Superior temporal gyrus (tissue), 1 donor: ENCODE measurements around the gene EBI3.
"Not testable (repeated sequence)": the region's sequence is repeated elsewhere in the genome, so short reads cannot be mapped to it uniquely, and the experiment has no call there.

ENCODE experiments used
- DNase-seq: peaks from one replicate; pipeline ENCODE4 v3.0.0-alpha.2; 2016; ENCODE audit errors: extremely low spot score

EBI3 gene

DNA sequence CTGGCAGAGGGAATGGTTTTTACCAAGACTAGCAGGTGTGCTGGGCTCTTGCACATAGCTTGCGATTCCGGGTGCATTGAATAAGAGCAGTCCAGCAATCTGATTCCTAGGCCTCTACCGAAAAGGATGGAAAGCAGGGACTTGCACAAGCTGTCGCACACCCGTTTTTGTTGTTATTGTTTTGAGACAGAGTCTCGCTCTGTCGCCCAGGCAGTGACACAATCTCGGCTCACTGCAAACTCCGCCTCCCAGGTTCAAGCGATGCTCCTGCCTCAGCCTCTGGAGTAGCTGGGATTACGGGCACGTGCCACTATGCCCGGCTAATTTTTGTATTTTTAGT is 5.5 kb downstream of the EBI3 start:
- DNase-seq, result no peak

DNA sequence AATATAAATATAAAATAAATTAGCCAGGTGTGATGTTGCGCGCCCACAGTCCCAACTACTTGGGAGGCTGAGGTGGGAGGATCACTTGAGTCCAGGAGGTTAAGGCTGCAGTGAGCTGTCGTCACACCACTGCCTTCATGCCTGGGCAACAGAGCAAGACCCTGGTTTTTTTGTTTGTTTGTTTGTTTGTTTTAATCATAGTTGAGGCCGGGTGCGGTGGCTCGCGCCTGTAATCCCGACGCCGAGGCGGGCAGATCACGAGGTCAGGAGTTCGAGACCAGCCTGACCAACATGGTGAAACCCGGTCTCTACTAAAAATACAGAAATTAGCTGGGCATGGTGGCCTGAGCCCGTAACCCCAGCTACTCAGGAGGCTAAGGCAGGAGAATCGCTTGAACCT is 8.2 kb downstream of the EBI3 start:
- not testable (repeated sequence) for DNase-seq

- no peak for DNase-seq
Measured at GRCh38 chr19:4238831-4239230, 9.5 kb downstream of the EBI3 start.

- no peak for DNase-seq
Measured at GRCh38 chr19:4241824-4242430, 12.6 kb downstream of the EBI3 start.

DNA sequence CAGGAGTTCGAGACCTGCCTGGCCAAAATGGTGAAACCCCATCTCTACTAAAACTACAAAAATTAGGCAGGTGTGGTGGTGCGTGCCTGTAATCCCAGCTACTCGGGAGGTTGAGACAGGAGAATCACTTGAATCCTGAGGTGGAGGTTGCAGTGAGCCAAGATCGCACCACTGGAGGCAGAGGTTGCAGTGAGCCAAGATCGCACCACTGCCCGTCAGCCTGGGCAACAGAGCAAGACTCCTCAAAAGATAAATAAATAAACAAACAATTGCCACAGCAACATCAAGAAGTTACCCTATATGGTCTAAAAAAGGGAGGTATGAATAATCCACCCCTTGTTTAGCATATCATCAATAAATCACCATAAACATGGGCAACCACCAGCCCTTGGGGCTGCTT is 16.6 kb downstream of the EBI3 start:
- not testable (repeated sequence) for DNase-seq

- peak; percentile 98 for DNase-seq
Measured at GRCh38 chr19:4246767-4247593, 17.7 kb downstream of the EBI3 start, which contains the start of gene YJU2. Gene YJU2, plus strand, starts transcription at chr19:4247080. Its CDS starts 67 bp downstream, at chr19:4247147.

DNA sequence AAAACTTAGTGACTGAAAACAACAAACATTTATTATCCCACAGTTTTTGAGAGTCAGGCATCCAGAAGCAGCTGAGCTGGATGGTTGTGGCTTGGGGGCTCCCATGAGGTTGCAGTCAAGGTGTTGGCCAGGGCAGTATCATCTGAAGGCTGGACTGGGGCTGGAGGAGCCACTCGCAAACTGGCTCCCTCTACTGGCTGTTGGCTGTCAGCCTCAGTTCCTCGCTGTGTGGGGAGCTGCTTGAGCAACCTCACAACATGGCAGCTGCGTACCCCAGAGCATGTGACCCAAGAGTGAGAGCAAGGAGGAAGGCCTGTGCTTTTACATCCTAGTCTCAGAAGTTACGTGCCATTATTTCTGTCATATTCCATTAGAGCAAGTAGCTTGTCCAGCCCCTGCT is 27.2 kb downstream of the EBI3 start:
- DNase-seq, result no peak

- no peak for DNase-seq
Measured at GRCh38 chr19:4257025-4257424, 27.7 kb downstream of the EBI3 start.

DNA sequence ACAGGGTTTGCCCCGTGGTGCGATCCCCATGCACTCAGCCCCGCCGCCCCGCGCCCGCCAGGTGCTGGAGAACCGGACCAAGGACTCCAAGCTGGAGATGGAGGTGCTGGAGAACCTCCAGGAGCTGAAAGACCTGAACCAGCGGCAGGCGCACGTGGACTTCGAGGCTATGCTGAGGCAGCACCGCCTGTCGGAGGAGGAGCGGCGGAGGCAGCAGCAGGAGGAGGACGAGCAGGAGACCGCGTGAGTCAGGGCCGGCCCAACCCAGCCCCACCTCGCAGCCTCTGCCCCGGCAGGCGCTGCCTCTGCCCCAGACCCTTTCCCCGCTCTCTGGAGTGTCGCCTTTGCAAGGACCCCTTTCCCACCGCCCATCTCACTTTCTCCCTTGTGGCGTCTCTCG is 28.9 kb downstream of the EBI3 start:
- no peak for DNase-seq

GRCh38 chr19:4260613-4261191 is 31.4 kb downstream of the EBI3 start:
- DNase-seq, result no peak

- no peak for DNase-seq
Measured at GRCh38 chr19:4264812-4265211, 35.5 kb downstream of the EBI3 start.

DNA sequence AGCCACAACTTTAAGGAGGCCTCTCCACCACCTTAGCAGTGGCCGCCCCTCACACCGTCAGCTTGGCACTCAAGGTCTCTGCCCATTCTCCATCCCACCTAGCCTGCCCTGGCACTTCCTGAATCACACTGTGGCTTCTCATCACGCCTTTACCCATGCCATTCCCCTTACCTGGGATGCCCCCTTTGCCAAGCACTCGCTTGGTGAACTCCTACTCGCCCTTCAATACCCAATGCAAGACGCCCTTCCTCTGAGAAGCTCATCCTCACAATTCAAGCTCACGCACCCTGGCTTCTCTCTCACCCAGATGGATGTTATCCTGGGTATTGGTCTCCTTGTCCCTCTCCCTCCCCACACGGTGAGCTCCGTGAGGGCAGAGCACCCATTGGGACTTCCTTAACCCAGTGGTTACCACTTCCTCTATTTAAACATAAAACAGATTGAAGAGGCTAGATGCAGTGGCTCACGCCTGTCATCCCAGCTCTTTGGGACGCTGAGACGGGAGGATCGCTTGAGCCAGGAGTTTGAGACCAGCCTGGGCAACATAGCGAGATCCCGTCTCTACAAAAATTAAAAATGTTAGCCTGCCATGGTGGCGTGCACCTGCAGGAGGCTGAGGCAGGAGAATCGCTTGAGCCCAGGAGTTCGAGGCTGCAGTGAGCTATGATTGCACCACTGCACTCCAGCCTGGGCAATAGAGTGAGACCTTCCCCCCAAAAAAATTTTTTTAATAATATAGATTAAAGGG is 37.1 kb downstream of the EBI3 start:
- no peak for DNase-seq

DNA sequence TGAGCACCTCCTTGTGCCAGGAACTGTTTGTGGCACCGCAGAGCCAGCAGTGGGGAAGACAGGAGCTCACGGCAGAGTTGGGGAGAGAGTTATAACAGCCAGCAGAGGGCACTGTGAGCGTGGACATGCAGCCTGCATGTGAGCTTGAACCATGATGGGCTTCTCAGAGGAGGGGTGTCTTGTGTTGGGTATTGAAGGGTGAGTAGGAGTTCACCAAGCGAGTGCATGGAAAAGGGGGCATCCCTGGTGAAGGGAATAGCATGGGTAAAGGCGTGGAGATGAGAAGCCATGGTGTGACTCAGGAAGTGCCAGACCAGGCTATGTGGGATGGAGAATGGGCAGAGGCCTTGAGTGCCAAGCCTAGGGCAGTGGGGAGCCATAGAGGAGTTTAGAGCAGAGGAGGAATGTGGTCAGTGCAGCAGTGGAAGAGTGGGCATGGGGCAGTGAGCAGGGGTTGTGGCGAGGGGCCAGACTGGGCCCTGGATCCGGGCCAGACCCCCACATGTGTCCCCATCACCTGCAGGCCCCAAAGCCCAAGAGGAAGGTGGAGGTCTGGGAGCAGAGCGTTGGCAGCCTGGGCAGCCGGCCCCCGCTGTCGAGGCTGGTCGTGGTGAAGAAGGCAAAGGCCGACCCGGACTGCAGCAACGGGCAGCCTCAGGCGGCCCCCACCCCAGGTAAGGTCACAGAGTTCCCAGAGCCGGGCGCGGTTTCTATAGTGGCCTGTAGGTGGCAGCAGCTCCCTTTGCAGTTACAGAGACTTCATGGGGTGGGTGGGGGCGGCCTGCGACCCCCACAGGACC is 38.0 kb downstream of the EBI3 start:
- peak; percentile 36 for DNase-seq

GRCh38 chr19:4267901-4268815 is 38.8 kb downstream of the EBI3 start:
- DNase-seq, result no peak

GRCh38 chr19:4268816-4269430 is 39.6 kb downstream of the EBI3 start:
- DNase-seq, result no peak

DNA sequence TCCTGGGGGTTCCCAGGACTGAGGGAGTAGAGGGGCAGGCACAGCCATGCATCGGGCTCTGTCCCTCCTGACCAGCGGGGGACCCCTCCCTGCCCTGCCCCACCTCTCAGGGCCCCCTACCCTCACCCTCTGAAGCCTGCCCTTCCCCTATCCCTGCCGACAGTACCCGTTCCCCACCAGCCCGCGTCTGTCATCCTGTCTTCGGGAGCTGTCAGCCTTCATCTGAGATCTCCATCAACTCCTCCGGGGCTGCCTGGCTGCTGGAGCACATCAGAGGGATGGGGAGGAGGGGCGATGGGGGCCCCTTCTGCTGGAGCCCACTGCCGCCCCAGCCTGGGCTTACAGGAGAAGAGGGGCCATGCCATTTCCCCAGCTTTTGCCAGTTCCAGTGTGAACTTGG is 43.6 kb downstream of the EBI3 start:
- no peak for DNase-seq

- not testable (repeated sequence) for DNase-seq
Measured at GRCh38 chr19:4274321-4274686, 45.0 kb downstream of the EBI3 start.

DNA sequence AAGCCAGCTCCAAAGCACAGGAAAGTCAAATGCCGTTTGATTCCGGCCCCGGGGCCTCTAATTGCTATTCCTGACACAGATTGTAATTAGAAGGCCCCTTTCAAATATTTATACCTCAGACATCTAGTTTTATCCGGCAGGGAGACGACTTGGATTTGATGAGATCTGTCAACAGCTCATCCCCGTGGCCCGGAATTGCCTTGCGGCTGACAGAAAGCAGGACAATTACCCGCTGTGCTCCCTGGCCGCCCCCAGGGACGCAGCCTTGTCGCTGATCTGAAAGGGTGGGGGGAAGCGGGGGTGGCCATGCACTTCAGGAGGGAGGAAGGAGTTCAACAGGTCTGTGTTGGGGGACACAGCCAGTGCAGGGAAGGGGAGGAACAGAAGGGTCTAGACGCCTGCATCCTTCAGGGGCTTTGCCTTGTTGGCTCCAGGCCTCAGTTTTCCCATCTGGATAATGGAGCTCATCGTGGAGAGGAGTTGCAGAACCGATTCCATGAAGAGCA is 47.9 kb downstream of the EBI3 start:
- DNase-seq, result no peak

DNA sequence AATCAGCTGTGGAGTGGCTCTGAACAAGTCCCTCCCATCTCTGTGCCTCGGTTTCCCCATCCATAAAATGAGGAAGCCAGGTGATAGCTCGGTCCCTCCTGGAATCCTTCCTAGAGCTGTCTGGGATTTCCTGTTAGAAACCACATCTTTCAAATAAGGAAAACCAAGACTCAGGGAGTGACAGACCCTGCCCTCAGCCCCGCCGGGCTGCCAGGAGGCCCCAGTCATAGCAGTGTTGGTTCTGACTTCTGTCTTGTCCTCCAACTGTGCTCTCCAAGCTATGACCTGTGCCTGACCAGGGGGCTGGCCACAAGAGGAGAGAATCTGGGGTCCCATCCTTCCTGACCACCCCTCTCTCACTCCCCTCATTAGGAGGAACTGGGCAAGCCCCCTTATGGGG is 48.7 kb downstream of the EBI3 start:
- DNase-seq, result no peak
